ENCODE results near the gene NXPH2.
"Not testable (repeated sequence)": the region's sequence is repeated elsewhere in the genome, so short reads cannot be mapped to it uniquely, and the experiment has no call there.

Gene NXPH2

GRCh38 chr2:138711812-138712211, 68.4 kb downstream of the NXPH2 start:
- DNase-seq (ENCODE audit: low read depth, low spot score), result no peak

- peak; percentile 72 for DNase-seq (ENCODE audit: low read depth, low spot score)
These were observed 71.4 kb downstream of the NXPH2 start for GRCh38 chr2:138708682-138709241.

GRCh38 chr2:138707392-138708074, 72.7 kb downstream of the NXPH2 start:
- DNase-seq (ENCODE audit: low read depth, low spot score), result peak; percentile 39

- no peak for DNase-seq (ENCODE audit: low read depth, low spot score)
These were observed 76.9 kb downstream of the NXPH2 start for GRCh38 chr2:138703242-138703641.

GRCh38 chr2:138700716-138701115, 79.5 kb downstream of the NXPH2 start:
- no peak for DNase-seq (ENCODE audit: low read depth, low spot score)

GRCh38 chr2:138699421-138699820, 80.8 kb downstream of the NXPH2 start:
- DNase-seq (ENCODE audit: low read depth, low spot score), result no peak

GRCh38 chr2:138698428-138698827, 81.8 kb downstream of the NXPH2 start:
- no peak for DNase-seq (ENCODE audit: low read depth, low spot score)

GRCh38 chr2:138691667-138692066, 88.5 kb downstream of the NXPH2 start:
- DNase-seq (ENCODE audit: low read depth, low spot score), result no peak

GRCh38 chr2:138689705-138690104, 90.5 kb downstream of the NXPH2 start:
- DNase-seq (ENCODE audit: low read depth, low spot score), result no peak

GRCh38 chr2:138682163-138682562, 98.0 kb downstream of the NXPH2 start:
- no peak for DNase-seq (ENCODE audit: low read depth, low spot score)

GRCh38 chr2:138677221-138677620, 103.0 kb downstream of the NXPH2 start:
- no peak for DNase-seq (ENCODE audit: low read depth, low spot score)

GRCh38 chr2:138676619-138677021, 103.6 kb downstream of the NXPH2 start:
- DNase-seq (ENCODE audit: low read depth, low spot score), result no peak

- no peak for DNase-seq (ENCODE audit: low read depth, low spot score)
These were observed 108.6 kb downstream of the NXPH2 start for GRCh38 chr2:138671566-138671965.

GRCh38 chr2:138670734-138671133, 109.5 kb downstream of the NXPH2 start:
- DNase-seq (ENCODE audit: low read depth, low spot score), result no peak

- no peak for DNase-seq (ENCODE audit: low read depth, low spot score)
These were observed 114.3 kb downstream of the NXPH2 start for GRCh38 chr2:138665937-138666336.

- DNase-seq (ENCODE audit: low read depth, low spot score), result no peak
These were observed 121.8 kb downstream of the NXPH2 start for GRCh38 chr2:138658187-138658894.

- no peak for DNase-seq (ENCODE audit: low read depth, low spot score)
These were observed 126.0 kb downstream of the NXPH2 start for GRCh38 chr2:138654146-138654545.

GRCh38 chr2:138652378-138652777, 127.8 kb downstream of the NXPH2 start:
- peak; percentile 50 for DNase-seq (ENCODE audit: low read depth, low spot score)

- peak; percentile 21 for DNase-seq (ENCODE audit: low read depth, low spot score)
These were observed 130.6 kb downstream of the NXPH2 start for GRCh38 chr2:138649571-138649970.

- no peak for DNase-seq (ENCODE audit: low read depth, low spot score)
These were observed 131.6 kb downstream of the NXPH2 start for GRCh38 chr2:138648606-138649005.

GRCh38 chr2:138644776-138645175, 135.4 kb downstream of the NXPH2 start:
- not testable (repeated sequence) for DNase-seq (ENCODE audit: low read depth, low spot score)

GRCh38 chr2:138640921-138641676, 139.1 kb downstream of the NXPH2 start:
- DNase-seq (ENCODE audit: low read depth, low spot score), result peak; percentile 32
